SK-N-MC (cell line): ENCODE measurements around the gene TMEM184C.
A peak's percentile ranks its signal among the peaks of the same experiment; 100 is the strongest.

Source experiments
- DNase-seq: peaks from one replicate; pipeline ENCODE4 v3.0.0-alpha.2; 2011; ENCODE audit warnings: low read depth, low spot score
- H3K27ac ChIP-seq: fragments of 200-600 bp; sonication (generic); 2 replicates; pipeline ENCODE4 v1.5.1; 2016; ENCODE audit warnings: mixed run types
- H3K36me3 ChIP-seq: fragments of 200-600 bp; sonication (generic); 2 replicates; pipeline ENCODE4 v1.6.1; 2017; ENCODE audit warnings: antibody characterized with exemption, low read length, mixed read lengths; ENCODE audit not compliant: insufficient read depth
- H3K4me3 ChIP-seq: fragments of 200-600 bp; sonication (generic); 2 replicates; pipeline ENCODE4 v1.5.1; 2016
- H3K9ac ChIP-seq: fragments of 200-600 bp; sonication (generic); 2 replicates; pipeline ENCODE4 v1.8.0; 2017; ENCODE audit warnings: mixed run types, mixed read lengths; ENCODE audit not compliant: insufficient read length
- H3K9me3 ChIP-seq: fragments of 200-600 bp; sonication (generic); 2 replicates; pipeline ENCODE4 v1.6.1; 2017; ENCODE audit warnings: low read depth, mild to moderate bottlenecking, antibody characterized with exemption, low read length, moderate library complexity, mixed read lengths
- EZH2 ChIP-seq: fragments of 200-600 bp; sonication (generic); IDR thresholded peaks from one replicate; pipeline ENCODE4 v1.6.1; 2017; ENCODE audit warnings: antibody characterized with exemption
- FOXP2 ChIP-seq: optimal IDR thresholded peaks from 2 replicates; pipeline ENCODE3; 2011; ENCODE audit warnings: mild to moderate bottlenecking, moderate library complexity; ENCODE audit not compliant: insufficient read depth; ENCODE audit errors: extremely low read length, control extremely low read depth
- POLR2AphosphoS5 ChIP-seq: IDR thresholded peaks from 2 replicates; pipeline ENCODE4 v1.6.1; 2012; ENCODE audit warnings: mild to moderate bottlenecking, low read depth, low read length, borderline replicate concordance

The TMEM184C gene

GRCh38 chr4:147617841-147618691 lies 869 bp downstream of the TMEM184C start:
- no peak overlapping the region for H3K27ac ChIP-seq
- H3K9me3 ChIP-seq = no peaks in the 10 kb centered on the region
- H3K9ac ChIP-seq = peak overlapping the region; percentile 92
- peaks cover 21% of the 10 kb centered on the region for H3K36me3 ChIP-seq
- DNase-seq = no peak
- TF ChIP-seq POLR2AphosphoS5 (no peak), FOXP2 (no peak), EZH2 (no peak)
- peak overlapping the region; percentile 97 for H3K4me3 ChIP-seq

DNA sequence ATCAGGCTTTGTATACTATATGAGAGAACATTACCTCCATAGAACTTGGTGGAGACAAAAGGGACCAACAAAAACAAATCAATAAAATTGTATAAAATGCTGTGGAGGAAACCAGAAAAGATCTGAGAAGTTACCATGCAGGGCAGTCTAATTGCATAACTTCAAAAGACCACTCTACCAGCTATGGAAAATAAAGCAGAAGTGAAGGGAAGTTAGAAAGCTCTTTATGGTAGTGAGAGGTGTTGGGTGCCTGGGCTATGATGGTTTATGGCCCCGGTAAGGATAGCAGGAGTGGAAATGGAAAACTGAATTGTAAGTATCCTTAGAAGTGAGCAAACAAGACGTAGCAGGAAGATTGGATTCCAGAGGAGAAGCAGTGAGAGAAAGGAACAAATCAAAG lies 3.1 kb downstream of the TMEM184C start:
- no peak overlapping the region for H3K27ac ChIP-seq
- H3K36me3 ChIP-seq = peaks cover 38% of the 10 kb centered on the region
- TF ChIP-seq POLR2AphosphoS5 = no peak
- no peak for TF ChIP-seq FOXP2
- no peak for TF ChIP-seq EZH2
- H3K9ac ChIP-seq = no peak overlapping the region
- no peak for DNase-seq
- no peak overlapping the region for H3K4me3 ChIP-seq
- no peaks in the 10 kb centered on the region for H3K9me3 ChIP-seq

DNA sequence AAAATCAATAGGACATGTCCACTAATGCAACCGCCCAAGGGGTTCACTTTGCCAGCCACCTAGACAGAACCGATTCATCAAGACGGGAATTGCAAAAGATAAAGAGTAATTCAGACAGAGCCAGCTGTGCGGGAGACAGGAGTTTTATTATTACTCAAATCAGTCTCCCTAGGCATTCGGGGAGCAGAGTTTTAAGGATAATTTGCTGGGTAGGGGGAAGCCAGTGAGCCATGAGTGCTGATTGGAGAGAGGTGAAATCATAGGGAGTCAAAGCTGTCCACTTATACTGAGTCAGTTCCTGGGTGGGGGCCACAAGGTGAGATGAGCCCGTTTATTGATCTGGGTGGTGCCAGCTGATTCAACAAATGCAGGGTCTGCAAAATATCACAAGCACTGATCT lies 8.5 kb downstream of the TMEM184C start:
- Histone ChIP-seq H3K27ac (no peak overlapping the region), H3K9me3 (no peaks in the 10 kb centered on the region), H3K36me3 (peaks cover 73% of the 10 kb centered on the region), H3K9ac (no peak overlapping the region), H3K4me3 (no peak overlapping the region)
- TF ChIP-seq POLR2AphosphoS5 (no peak), FOXP2 (no peak), EZH2 (no peak)
- no peak for DNase-seq

- Histone ChIP-seq H3K9me3 (no peaks in the 10 kb centered on the region), H3K9ac (no peak overlapping the region), H3K4me3 (no peak overlapping the region), H3K27ac (no peak overlapping the region), H3K36me3 (peaks cover 84% of the 10 kb centered on the region)
- DNase-seq = no peak
- no peak for TF ChIP-seq EZH2
- no peak for TF ChIP-seq FOXP2
- no peak for TF ChIP-seq POLR2AphosphoS5
Observed at GRCh38 chr4:147626903-147627302, 9.7 kb downstream of the TMEM184C start.

- Histone ChIP-seq H3K36me3 (peaks cover 91% of the 10 kb centered on the region), H3K4me3 (no peak overlapping the region), H3K27ac (peak overlapping the region; percentile 57; the same call in 1 of the 2 replicates), H3K9ac (no peak overlapping the region), H3K9me3 (no peaks in the 10 kb centered on the region)
- TF ChIP-seq FOXP2 (no peak), POLR2AphosphoS5 (no peak), EZH2 (no peak)
- DNase-seq = no peak
Observed at GRCh38 chr4:147628415-147628814, 11.2 kb downstream of the TMEM184C start.

DNA sequence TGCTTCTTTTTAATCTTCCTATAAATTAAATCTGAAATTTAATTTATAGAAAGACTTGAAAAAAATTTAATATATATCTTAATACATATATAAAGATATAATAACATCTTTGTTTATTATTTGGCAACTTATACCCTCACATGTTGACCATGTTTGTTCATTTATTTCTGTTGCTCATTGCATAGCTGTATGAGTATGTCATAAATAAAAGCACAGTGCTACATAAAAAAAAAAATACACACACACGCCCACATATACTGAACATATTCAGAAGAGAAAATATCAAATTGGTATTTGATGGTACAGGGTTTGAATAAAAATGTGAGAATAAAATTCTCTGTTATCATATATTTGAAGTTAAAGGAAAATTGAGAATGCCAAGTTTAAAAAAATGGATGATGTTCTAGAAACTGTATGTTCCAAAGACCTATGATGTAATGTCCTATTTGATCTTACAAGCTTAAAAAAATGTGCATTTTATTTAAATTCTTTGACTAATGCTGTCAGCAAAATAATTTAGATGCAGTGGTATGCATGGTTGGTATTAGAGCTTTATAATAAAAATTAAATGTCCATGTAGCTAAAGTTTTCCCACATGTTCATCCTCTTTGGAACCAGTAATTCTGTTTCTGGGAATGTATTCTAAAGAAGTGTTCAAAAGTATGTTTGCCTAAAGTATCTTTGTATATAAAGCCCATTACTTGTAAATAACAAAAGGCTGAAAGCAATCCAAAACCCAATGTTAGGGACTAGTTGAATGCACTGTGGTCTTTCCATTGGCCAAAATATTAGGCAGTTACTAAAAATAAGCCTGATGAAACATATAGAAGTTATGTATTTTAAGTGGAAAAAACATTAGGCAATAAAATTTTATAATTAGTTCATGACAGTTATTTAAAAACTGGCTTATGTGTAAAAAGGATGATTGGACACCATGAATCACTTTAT lies 12.9 kb downstream of the TMEM184C start:
- no peaks in the 10 kb centered on the region for H3K9me3 ChIP-seq
- H3K36me3 ChIP-seq = peaks cover 94% of the 10 kb centered on the region
- no peak overlapping the region for H3K4me3 ChIP-seq
- H3K9ac ChIP-seq = peak overlapping the region; percentile 8
- peak overlapping the region; percentile 75 for H3K27ac ChIP-seq
- no peak for DNase-seq
- no peak for TF ChIP-seq POLR2AphosphoS5

DNA sequence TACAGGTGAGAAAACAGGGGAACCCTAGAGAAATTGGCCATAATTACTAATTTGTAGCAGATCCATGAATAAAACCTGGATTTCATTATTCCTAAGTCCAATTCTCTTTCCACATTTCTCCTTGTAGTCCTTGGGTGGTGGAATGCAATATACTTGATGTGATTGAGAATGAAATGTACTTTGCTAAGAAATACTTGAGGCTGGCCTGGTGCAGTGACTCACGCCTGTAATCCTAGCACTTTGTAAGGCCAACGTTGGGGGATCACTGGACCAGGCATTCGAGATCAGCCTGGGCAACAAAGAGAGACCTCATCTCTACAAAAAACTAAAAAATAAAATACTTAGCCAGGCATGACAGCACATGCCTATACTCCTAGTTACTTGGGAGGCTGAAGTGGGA lies 15.9 kb downstream of the TMEM184C start:
- TF ChIP-seq POLR2AphosphoS5 (no peak), EZH2 (no peak), FOXP2 (no peak)
- Histone ChIP-seq H3K9ac (no peak overlapping the region), H3K4me3 (no peak overlapping the region), H3K36me3 (peaks cover 96% of the 10 kb centered on the region), H3K9me3 (peaks cover 5% of the 10 kb centered on the region; the same call in 1 of the 2 replicates), H3K27ac (no peak overlapping the region)
- DNase-seq = no peak

GRCh38 chr4:147633643-147634042 lies 16.4 kb downstream of the TMEM184C start:
- H3K4me3 ChIP-seq = no peak overlapping the region
- peaks cover 96% of the 10 kb centered on the region for H3K36me3 ChIP-seq
- TF ChIP-seq FOXP2 (no peak), EZH2 (no peak), POLR2AphosphoS5 (no peak)
- no peak for DNase-seq
- H3K9me3 ChIP-seq = peaks cover 5% of the 10 kb centered on the region; the same call in 1 of the 2 replicates
- H3K9ac ChIP-seq = no peak overlapping the region
- no peak overlapping the region for H3K27ac ChIP-seq
